Urinary bladder (tissue), 4 donors: ENCODE data around the gene KCNT1. TPM values are rescaled to one million over a fixed set of nuclear protein-coding genes. Genes with fewer than 3 reads are reported as not detected.
"Not testable (repeated sequence)": the region's sequence is repeated elsewhere in the genome, so short reads cannot be mapped to it uniquely, and the experiment has no call there.

ENCODE experiments used
- DNase-seq: peaks from one replicate; pipeline ENCODE4 v3.0.0-alpha.2; 2015; ENCODE audit errors: extremely low spot score
- H3K27ac ChIP-seq: one replicate; pipeline ENCODE4 v1.5.1; 2013; ENCODE audit warnings: low read depth, mild to moderate bottlenecking, moderate library complexity
- H3K36me3 ChIP-seq: one replicate; pipeline ENCODE4 v1.6.1; 2013; ENCODE audit warnings: mild to moderate bottlenecking, moderate library complexity; ENCODE audit not compliant: insufficient read depth
- H3K4me1 ChIP-seq: one replicate; pipeline ENCODE4 v1.6.1; 2013; ENCODE audit warnings: mild to moderate bottlenecking, moderate library complexity; ENCODE audit not compliant: insufficient read depth
- H3K4me3 ChIP-seq: one replicate; pipeline ENCODE4 v1.5.1; 2013; ENCODE audit warnings: low read depth, low read length
- WGBS: extraction: QIAGEN DNeasy Blood & Tissue Kit; methylation state at CpG from one replicate; pipeline ENCODE4 v1.1.7; 2013; 5-methylcytosine and 5-hydroxymethylcytosine counted together
- polyA plus RNA-seq: library from polyadenylated mRNA; stranded (reverse); fragments of 200-250 nt; gene quantifications from one replicate; pipeline ENCODE4 v1.2.3, GENCODE V29; 2013
- total RNA-seq: library from RNA; depleted of rRNA; stranded (reverse); fragments of >200 nt; gene quantifications from one replicate; pipeline ENCODE4 v1.2.3, GENCODE V29; 2014
- donor health status: healthy with polysubstance abuse.
- donor health status: healthy.

KCNT1 gene
- total and polyA plus RNA-seq, 2 donors, result 0.37 to 0.58 TPM

DNA sequence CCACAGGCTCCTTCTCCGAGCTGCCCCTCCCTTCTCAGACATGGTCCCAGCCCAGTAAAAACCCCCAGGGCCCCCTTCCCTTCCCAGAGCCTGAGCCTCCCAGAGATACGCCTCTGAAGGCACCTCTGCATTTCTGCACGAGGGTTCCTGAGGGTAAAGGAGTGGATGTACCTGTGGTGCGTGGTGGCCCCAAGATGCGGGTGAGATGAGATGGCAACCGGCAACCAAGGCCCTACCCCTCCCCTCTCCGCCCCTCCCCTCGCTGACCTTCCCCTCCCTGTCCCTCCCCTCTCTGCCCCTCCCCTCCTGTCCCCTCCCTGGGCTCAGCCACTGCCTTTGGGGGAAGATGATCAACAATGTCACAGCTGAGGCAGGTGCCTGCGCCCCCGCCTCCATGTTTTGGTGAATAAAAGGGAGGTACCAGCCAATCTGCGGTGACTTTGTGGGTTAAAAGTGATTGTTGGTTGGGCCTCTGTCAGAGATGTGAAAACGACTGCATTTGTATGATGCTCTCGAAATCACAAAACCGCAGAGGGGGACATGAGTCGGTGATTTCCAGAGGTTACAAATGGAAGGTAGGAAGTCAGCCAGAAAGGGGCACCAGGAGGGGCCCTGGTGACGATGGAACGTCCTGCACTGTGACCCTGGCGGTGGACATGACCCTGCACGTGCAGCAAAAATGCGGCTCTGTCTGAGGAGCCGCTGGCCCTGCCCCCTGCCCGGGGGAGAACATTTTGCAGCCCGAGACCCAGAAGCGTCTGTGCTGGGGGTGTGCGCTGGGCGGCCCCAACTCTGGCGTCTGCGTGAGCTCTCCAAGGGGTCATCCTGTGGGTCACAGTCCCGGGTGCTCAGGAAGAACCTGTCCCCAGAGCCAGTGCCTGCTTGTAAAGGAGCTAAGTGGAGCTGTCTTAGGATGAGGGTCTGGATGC is 35.2 kb upstream of the KCNT1 start:
- Histone ChIP-seq H3K4me1 (no peaks in the 10 kb centered on the region), H3K4me3 (no peak overlapping the region), H3K36me3 (no peaks in the 10 kb centered on the region), H3K27ac (no peak overlapping the region)
- no peak for DNase-seq
- 60% methylated on average over 29 of the region's 29 CpGs for WGBS

- no peak overlapping the region for H3K27ac ChIP-seq
- WGBS, result 57% methylated on average over 9 of the region's 9 CpGs
- DNase-seq, result no peak
- no peaks in the 10 kb centered on the region for H3K4me1 ChIP-seq
- H3K36me3 ChIP-seq, result no peaks in the 10 kb centered on the region
- no peak overlapping the region for H3K4me3 ChIP-seq
Observed at GRCh38 chr9:135667463-135668001, 34.5 kb upstream of the KCNT1 start.

DNA sequence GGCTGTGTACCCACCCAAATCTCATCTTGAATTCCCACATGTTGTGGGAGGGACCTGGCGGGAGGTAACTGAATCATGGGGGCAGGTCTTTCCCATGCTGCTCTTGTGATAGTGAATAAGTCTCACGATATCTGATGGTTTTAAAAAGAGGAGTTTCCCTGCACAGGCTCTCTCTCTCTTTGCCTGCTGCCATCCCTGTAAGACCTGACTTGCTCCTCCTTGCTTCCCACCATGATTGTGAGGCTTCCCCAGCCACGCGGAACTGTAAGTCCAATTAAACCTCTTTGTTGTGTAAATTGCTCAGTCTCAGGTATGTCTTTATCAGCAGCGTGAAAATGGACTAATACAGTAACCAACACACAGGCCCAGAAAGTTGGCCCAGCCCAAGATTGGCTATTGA is 33.0 kb upstream of the KCNT1 start:
- not testable (repeated sequence) for H3K4me3 ChIP-seq, DNase-seq, H3K4me1 ChIP-seq, H3K27ac ChIP-seq, H3K36me3 ChIP-seq
- WGBS, result 86% methylated on average over 5 of the region's 5 CpGs

- H3K36me3 ChIP-seq, result no peaks in the 10 kb centered on the region
- 97% methylated on average over 9 of the region's 9 CpGs for WGBS
- no peak for DNase-seq
- H3K27ac ChIP-seq, result no peak overlapping the region
- no peaks in the 10 kb centered on the region for H3K4me1 ChIP-seq
- no peak overlapping the region for H3K4me3 ChIP-seq
Observed at GRCh38 chr9:135669616-135670285, 32.2 kb upstream of the KCNT1 start.

- DNase-seq, result no peak
- H3K4me1 ChIP-seq, result no peaks in the 10 kb centered on the region
- no peak overlapping the region for H3K27ac ChIP-seq
- WGBS, result 87% methylated on average over 41 of the region's 41 CpGs
- H3K36me3 ChIP-seq, result no peaks in the 10 kb centered on the region
- no peak overlapping the region for H3K4me3 ChIP-seq
Observed at GRCh38 chr9:135670721-135671590, 31.0 kb upstream of the KCNT1 start.

GRCh38 chr9:135671591-135672041 is 30.4 kb upstream of the KCNT1 start:
- H3K36me3 ChIP-seq, result no peaks in the 10 kb centered on the region
- no peak for DNase-seq
- H3K4me3 ChIP-seq, result no peak overlapping the region
- no peak overlapping the region for H3K27ac ChIP-seq
- H3K4me1 ChIP-seq, result no peaks in the 10 kb centered on the region
- WGBS, result 50% methylated on average over 17 of the region's 17 CpGs

DNA sequence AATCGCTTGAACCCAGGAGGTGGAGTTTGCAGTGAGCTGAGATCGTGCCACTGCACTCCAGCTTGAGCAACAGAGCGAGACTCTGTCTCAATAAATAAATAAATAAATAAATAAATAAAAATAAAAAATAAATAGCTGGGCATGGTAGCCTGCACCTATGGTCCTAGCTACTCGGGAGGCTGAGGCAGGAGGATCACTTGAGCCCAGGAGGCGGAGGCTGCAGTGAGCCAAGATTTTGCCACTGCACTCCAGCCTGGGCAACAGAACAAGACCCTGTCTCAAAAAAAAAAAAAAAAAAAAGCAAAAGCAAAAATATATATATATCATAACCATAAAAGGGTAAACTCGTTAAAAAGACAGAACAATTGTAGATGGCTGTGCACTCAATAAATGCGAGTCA is 29.2 kb upstream of the KCNT1 start:
- H3K4me3 ChIP-seq, H3K27ac ChIP-seq, H3K36me3 ChIP-seq, DNase-seq, H3K4me1 ChIP-seq: not testable (repeated sequence)
- WGBS, result 83% methylated on average over 7 of the region's 7 CpGs

DNA sequence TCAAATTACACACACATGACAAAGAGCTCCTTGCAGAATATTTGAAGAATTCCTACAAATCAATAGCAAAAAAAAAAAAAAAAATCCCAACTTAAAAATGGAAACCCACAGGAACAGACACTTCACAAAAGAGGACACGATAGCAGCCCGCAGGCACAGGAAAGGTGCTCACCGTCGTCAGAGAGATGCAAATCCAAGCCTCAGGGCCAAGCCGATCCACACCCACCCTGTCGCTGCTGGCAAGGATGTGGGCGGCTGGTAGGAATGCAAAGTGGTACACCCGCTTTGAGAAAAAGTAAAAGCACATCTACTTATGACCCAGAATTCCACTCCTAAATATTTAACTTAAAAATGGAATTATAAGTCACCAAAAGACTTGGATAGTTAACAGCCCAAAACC is 28.0 kb upstream of the KCNT1 start:
- WGBS, result 77% methylated on average over 8 of the region's 8 CpGs

GRCh38 chr9:135674977-135675376 is 27.0 kb upstream of the KCNT1 start:
- H3K36me3 ChIP-seq, result no peaks in the 10 kb centered on the region
- WGBS, result 73% methylated on average over 10 of the region's 10 CpGs

More for the DNA sequence above, 28.0 kb upstream of the KCNT1 start:
- Histone ChIP-seq H3K36me3 (no peaks in the 10 kb centered on the region), H3K4me1 (no peaks in the 10 kb centered on the region), H3K4me3 (no peak overlapping the region), H3K27ac (no peak overlapping the region)
- DNase-seq, result no peak

DNA sequence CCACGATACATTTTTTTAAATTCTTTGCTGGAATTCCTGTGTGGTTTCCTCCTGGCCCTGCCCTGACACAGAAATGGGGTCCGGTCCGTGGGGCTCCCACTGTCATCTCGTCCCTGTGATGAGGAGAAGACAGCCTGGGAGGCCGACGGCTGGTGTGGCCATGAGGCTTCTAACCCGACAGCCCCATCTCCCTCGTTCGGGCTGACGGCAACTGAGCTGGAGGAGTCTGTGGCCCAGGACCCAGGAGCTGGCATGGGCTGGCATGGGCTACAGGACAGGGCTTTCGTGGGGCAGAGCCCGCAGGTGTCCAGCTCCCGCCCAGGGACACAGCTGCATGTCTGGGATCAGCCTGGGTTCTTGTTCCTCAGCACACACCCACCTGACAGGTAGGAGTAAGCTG is 25.1 kb upstream of the KCNT1 start:
- H3K4me3 ChIP-seq, result no peak overlapping the region
- DNase-seq, result no peak
- no peaks in the 10 kb centered on the region for H3K36me3 ChIP-seq
- WGBS, result 87% methylated on average over 13 of the region's 13 CpGs
- no peak overlapping the region for H3K27ac ChIP-seq
- no peaks in the 10 kb centered on the region for H3K4me1 ChIP-seq

More at GRCh38 chr9:135674977-135675376, 27.0 kb upstream of the KCNT1 start:
- no peak overlapping the region for H3K4me3 ChIP-seq
- no peak for DNase-seq
- no peak overlapping the region for H3K27ac ChIP-seq
- no peaks in the 10 kb centered on the region for H3K4me1 ChIP-seq

- H3K4me1 ChIP-seq, result no peaks in the 10 kb centered on the region
- no peak overlapping the region for H3K27ac ChIP-seq
- 84% methylated on average over 22 of the region's 22 CpGs for WGBS
- no peak overlapping the region for H3K4me3 ChIP-seq
- H3K36me3 ChIP-seq, result no peaks in the 10 kb centered on the region
- no peak for DNase-seq
Observed at GRCh38 chr9:135677641-135678168, 24.3 kb upstream of the KCNT1 start.

- H3K4me3 ChIP-seq, result no peak overlapping the region
- 85% methylated on average over 20 of the region's 20 CpGs for WGBS
- H3K36me3 ChIP-seq, result no peaks in the 10 kb centered on the region
- no peak overlapping the region for H3K27ac ChIP-seq
- H3K4me1 ChIP-seq, result no peaks in the 10 kb centered on the region
- DNase-seq, result no peak
Observed at GRCh38 chr9:135678236-135679017, 23.6 kb upstream of the KCNT1 start.
